Panc1 (cell line): Measurements from ENCODE around the gene SPEF1. TPM values are rescaled to one million over a fixed set of nuclear protein-coding genes. Genes with fewer than 3 reads are reported as not detected.

Source experiments
- ATAC-seq: fragments of 200-7000 bp; cut with Tn5 transposase; 2 replicates; pipeline ENCODE4 v1.9.1; 2020; ENCODE audit warnings: mild to moderate bottlenecking, moderate library complexity
- BruUV-seq: library from RNA; stranded (reverse); fragments of 400-500 nt; replicated peaks from 2 replicates; lab custom pipeline; 2021; lab: Mats Ljungman, UMichigan
- CTCF ChIA-PET: fragments of 300-600 bp; sonication (Branson Sonifier 250); formaldehyde crosslinking; loops from one replicate; lab custom pipeline; 2022; ENCODE audit warnings: antibody characterized with exemption; lab: Charles Lee
- POLR2A ChIA-PET: fragments of 300-600 bp; sonication (Branson Sonifier 250); formaldehyde crosslinking; loops from one replicate; lab custom pipeline; 2022; ENCODE audit warnings: antibody characterized with exemption; lab: Charles Lee
- DNase-seq: peaks from one replicate; pipeline ENCODE4 v3.0.0-alpha.2; 2010; ENCODE audit warnings: low read depth, low spot score
- H3K27ac ChIP-seq: 2 replicates; pipeline ENCODE4 v1.5.1; 2011; ENCODE audit warnings: mild to moderate bottlenecking, low read length, inconsistent platforms
- H3K27me3 ChIP-seq: fragments of 200-500 bp; sonication (Bioruptor generic); 2 replicates; pipeline ENCODE4 v1.6.0; 2014; ENCODE audit warnings: low read length, inconsistent platforms; ENCODE audit not compliant: control insufficient read depth, insufficient read depth
- H3K36me3 ChIP-seq: fragments of 200-500 bp; sonication (Bioruptor generic); 2 replicates; pipeline ENCODE4 v1.5.1; 2014; ENCODE audit warnings: inconsistent platforms, mild to moderate bottlenecking, low read length, moderate library complexity; ENCODE audit not compliant: control insufficient read depth, insufficient read depth
- H3K4me1 ChIP-seq: 2 replicates; pipeline ENCODE4 v1.5.1; 2011; ENCODE audit warnings: inconsistent platforms, mild to moderate bottlenecking, low read length, moderate library complexity; ENCODE audit not compliant: control insufficient read depth, insufficient read depth
- H3K4me3 ChIP-seq, 2 experiments: 2 replicates each; pipeline ENCODE4 v1.5.1; 2011 to 2012; ENCODE audit warnings: low read depth in 2 of 2, low read length in 2 of 2, mild to moderate bottlenecking in 2 of 2, inconsistent platforms in 1 of 2, moderate library complexity in 1 of 2
- H3K9me3 ChIP-seq: fragments of 200-500 bp; sonication (Bioruptor generic); 2 replicates; pipeline ENCODE4 v1.5.1; 2014; ENCODE audit warnings: low read depth, mild to moderate bottlenecking, inconsistent platforms, low read length, moderate library complexity; ENCODE audit not compliant: control insufficient read depth, insufficient read depth
- POLR2AphosphoS5 ChIP-seq: IDR thresholded peaks from 2 replicates; pipeline ENCODE4 v1.6.1; 2012; ENCODE audit warnings: mild to moderate bottlenecking, low read depth, low read length, moderate library complexity
- SIN3A ChIP-seq: IDR thresholded peaks from 2 replicates; pipeline ENCODE4 v1.6.1; 2012; ENCODE audit warnings: low read depth, mild to moderate bottlenecking, low read length, moderate library complexity, borderline replicate concordance; ENCODE audit not compliant: insufficient read depth
- TCF7L2 ChIP-seq: IDR thresholded peaks from 2 replicates; pipeline ENCODE4 v1.6.1; 2011; ENCODE audit warnings: mild to moderate bottlenecking, low read depth, low read length, inconsistent platforms
- in situ Hi-C: cut with HindIII; loops from 2 replicates; pipeline ENCODE4 v1.10.0; 2016; ENCODE audit warnings: low sequenced_read_pairs, low pct_unique_long_range_greater_than_20kb
- intact Hi-C: fragments of 100-400 bp; cut with micrococcal nuclease; formaldehyde crosslinking; loops from one replicate; pipeline ENCODE4 v1.10.0; 2022; ENCODE audit not compliant: unreplicated experiment
- total RNA-seq: library from RNA; stranded (reverse); gene quantifications from one replicate; pipeline ENCODE4 v1.2.1, GENCODE V29; 2021; ENCODE audit not compliant: unreplicated experiment
- TF ChIP-seq, protein P1 (sequence below), 2 experiments: IDR thresholded peaks; 2 replicates each; pipeline ENCODE4 v1.6.1; 2011 to 2012; ENCODE audit warnings: low read depth in 2 of 2, control low read depth in 1 of 2, low read length in 1 of 2, mild to moderate bottlenecking in 1 of 2, moderate library complexity in 1 of 2; ENCODE audit not compliant: insufficient read depth in 1 of 2
- TF ChIP-seq, protein P2 (sequence below): fragments of 450-650 bp; IDR thresholded peaks from 2 replicates; pipeline ENCODE4 v1.5.1; 2017; ENCODE audit warnings: mild to moderate bottlenecking

SPEF1 gene
- total RNA-seq, 1 experiment from 2014 or later = 0.41 TPM

DNA sequence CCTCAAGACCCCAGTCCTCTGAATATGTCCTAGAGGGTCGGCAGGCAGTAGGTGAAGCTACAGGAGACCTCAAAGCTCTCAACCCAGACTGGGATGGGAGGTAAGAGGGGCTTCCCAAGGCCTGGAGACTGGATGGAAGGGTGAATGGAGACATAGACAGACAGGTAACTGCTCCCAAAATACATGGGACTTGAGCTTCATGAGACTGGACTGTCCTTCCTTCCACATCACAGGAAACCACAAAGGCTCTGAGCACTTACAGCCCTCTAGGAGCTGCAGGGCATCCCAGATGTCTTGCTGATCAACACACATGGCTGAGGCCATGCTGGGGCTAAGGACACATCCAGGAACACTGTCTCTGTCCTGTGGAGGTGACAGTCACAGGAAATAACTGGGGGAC is 37.2 kb downstream of the SPEF1 start:
- TF ChIP-seq POLR2AphosphoS5 (no peak), SIN3A (no peak), TCF7L2 (no peak)
- TF ChIP-seq, protein P1, sequence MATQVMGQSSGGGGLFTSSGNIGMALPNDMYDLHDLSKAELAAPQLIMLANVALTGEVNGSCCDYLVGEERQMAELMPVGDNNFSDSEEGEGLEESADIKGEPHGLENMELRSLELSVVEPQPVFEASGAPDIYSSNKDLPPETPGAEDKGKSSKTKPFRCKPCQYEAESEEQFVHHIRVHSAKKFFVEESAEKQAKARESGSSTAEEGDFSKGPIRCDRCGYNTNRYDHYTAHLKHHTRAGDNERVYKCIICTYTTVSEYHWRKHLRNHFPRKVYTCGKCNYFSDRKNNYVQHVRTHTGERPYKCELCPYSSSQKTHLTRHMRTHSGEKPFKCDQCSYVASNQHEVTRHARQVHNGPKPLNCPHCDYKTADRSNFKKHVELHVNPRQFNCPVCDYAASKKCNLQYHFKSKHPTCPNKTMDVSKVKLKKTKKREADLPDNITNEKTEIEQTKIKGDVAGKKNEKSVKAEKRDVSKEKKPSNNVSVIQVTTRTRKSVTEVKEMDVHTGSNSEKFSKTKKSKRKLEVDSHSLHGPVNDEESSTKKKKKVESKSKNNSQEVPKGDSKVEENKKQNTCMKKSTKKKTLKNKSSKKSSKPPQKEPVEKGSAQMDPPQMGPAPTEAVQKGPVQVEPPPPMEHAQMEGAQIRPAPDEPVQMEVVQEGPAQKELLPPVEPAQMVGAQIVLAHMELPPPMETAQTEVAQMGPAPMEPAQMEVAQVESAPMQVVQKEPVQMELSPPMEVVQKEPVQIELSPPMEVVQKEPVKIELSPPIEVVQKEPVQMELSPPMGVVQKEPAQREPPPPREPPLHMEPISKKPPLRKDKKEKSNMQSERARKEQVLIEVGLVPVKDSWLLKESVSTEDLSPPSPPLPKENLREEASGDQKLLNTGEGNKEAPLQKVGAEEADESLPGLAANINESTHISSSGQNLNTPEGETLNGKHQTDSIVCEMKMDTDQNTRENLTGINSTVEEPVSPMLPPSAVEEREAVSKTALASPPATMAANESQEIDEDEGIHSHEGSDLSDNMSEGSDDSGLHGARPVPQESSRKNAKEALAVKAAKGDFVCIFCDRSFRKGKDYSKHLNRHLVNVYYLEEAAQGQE (IDR thresholded peaks at IDR 0.05; ENCODE audit: insufficient read depth in 1 of 2, low read depth in 2 of 2, low read length in 1 of 2) = no peak
- TF ChIP-seq, protein P2, sequence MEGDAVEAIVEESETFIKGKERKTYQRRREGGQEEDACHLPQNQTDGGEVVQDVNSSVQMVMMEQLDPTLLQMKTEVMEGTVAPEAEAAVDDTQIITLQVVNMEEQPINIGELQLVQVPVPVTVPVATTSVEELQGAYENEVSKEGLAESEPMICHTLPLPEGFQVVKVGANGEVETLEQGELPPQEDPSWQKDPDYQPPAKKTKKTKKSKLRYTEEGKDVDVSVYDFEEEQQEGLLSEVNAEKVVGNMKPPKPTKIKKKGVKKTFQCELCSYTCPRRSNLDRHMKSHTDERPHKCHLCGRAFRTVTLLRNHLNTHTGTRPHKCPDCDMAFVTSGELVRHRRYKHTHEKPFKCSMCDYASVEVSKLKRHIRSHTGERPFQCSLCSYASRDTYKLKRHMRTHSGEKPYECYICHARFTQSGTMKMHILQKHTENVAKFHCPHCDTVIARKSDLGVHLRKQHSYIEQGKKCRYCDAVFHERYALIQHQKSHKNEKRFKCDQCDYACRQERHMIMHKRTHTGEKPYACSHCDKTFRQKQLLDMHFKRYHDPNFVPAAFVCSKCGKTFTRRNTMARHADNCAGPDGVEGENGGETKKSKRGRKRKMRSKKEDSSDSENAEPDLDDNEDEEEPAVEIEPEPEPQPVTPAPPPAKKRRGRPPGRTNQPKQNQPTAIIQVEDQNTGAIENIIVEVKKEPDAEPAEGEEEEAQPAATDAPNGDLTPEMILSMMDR = no peak
- no TSS peak for BruUV-seq
- H3K36me3 ChIP-seq = no peaks in the 10 kb centered on the region
- H3K4me3 ChIP-seq = no peak overlapping the region
- ATAC-seq = no peak
- intact Hi-C loops (loop anchor here (10.0 kb wide), 1 partner anchor 69 kb away; no protein-coding TSS in a partner anchor), in situ Hi-C loops (no loop called here)
- CTCF ChIA-PET = no interaction called here
- POLR2A ChIA-PET = no interaction called here
- no peaks in the 10 kb centered on the region; the same call in 1 of the 2 replicates for H3K4me1 ChIP-seq
- no peaks in the 10 kb centered on the region for H3K27me3 ChIP-seq
- no peak overlapping the region for H3K27ac ChIP-seq
- no peak for DNase-seq
- no peaks in the 10 kb centered on the region for H3K9me3 ChIP-seq

DNA sequence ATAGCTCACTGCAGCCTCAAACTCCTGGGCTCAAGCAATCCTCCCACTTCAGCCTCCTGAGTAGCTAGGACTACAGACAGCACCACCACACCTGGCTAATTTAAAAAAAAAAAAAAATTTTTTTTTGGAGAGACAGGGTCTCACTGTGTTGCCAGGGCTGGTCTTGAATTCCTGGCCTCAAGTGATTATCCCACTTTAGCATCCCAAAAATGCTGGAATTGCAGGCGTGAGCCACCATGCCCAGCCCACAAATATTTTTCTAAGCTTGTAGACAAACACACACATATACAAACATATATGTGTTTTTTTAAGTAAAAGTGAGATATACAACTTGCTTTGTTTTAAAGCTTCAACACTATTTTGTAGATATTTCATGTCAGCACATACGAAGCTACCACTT is 38.0 kb downstream of the SPEF1 start:
- TF ChIP-seq, protein P2 = no peak
- no peak for TF ChIP-seq TCF7L2
- TF ChIP-seq, protein P1 (IDR thresholded peaks at IDR 0.05; ENCODE audit: insufficient read depth in 1 of 2, low read depth in 2 of 2, low read length in 1 of 2) = no peak
- no peak for TF ChIP-seq POLR2AphosphoS5
- no peak for TF ChIP-seq SIN3A
- peaks cover 5% of the 10 kb centered on the region for H3K4me1 ChIP-seq
- in situ Hi-C loops = no loop called here
- H3K9me3 ChIP-seq = no peaks in the 10 kb centered on the region
- DNase-seq (no peak), ATAC-seq (no peak)
- CTCF ChIA-PET = interaction anchor here (0.7 kb wide), 1 partner anchor 33 kb away, joined by 3 read pairs; no protein-coding TSS in a partner anchor
- no peaks in the 10 kb centered on the region for H3K27me3 ChIP-seq
- intact Hi-C loops = loop anchor here (10.0 kb wide), 1 partner anchor 68 kb away; no protein-coding TSS in a partner anchor
- no peaks in the 10 kb centered on the region for H3K36me3 ChIP-seq
- BruUV-seq = no TSS peak
- POLR2A ChIA-PET = interaction anchor here (0.6 kb wide), 1 partner anchor 14 kb away, joined by 6 read pairs; no protein-coding TSS in a partner anchor
- no peak overlapping the region for H3K4me3 ChIP-seq
- no peak overlapping the region for H3K27ac ChIP-seq
